ENCODE results near the gene ASTN2. TPM values are rescaled to one million over a fixed set of nuclear protein-coding genes. Genes with fewer than 3 reads are reported as not detected.

ASTN2 gene
- total RNA-seq, 1 donor from 2014 or later: 13.6 TPM

- Histone ChIP-seq H2AFZ (ENCODE audit: low read depth, low read length) (no peak overlapping the region), H4K20me1 (ENCODE audit: insufficient read depth, low read length) (no peaks in the 10 kb centered on the region), H3K79me2 (ENCODE audit: insufficient read depth, low read length) (no peaks in the 10 kb centered on the region), H3K4me3 (ENCODE audit: insufficient read depth, low read depth, low read length) (no peak overlapping the region), H3K36me3 (ENCODE audit: insufficient read depth, low read length) (no peaks in the 10 kb centered on the region), H3K27me3 (ENCODE audit: insufficient read depth, low read length) (no peaks in the 10 kb centered on the region), H3K9ac (ENCODE audit: low read length) (no peak overlapping the region), H3K27ac (ENCODE audit: low read depth, low read length) (no peak overlapping the region), H3K4me2 (ENCODE audit: low read length) (no peak overlapping the region), H3K9me3 (ENCODE audit: insufficient read depth, low read depth, low read length) (no peaks in the 10 kb centered on the region), H3K4me1 (ENCODE audit: insufficient read depth, low read length) (no peaks in the 10 kb centered on the region)
- TF ChIP-seq EZH2 (IDR thresholded peaks at IDR 0.05; ENCODE audit: insufficient read depth, low read length) (no peak), CTCF (IDR thresholded peaks at IDR 0.05; ENCODE audit: insufficient read depth, low read depth, low read length) (no peak)
- Mint-ChIP-seq H3K36me3 (ENCODE audit: low read depth, unreplicated experiment) (no peaks in the 10 kb centered on the region), H3K4me3 (ENCODE audit: unreplicated experiment) (no peak overlapping the region), H3K27ac (ENCODE audit: unreplicated experiment) (no peak overlapping the region), H3K27me3 (ENCODE audit: low read depth, unreplicated experiment) (peaks cover 6% of the 10 kb centered on the region), H3K4me1 (ENCODE audit: low read depth, unreplicated experiment) (no peaks in the 10 kb centered on the region), H3K9me3 (ENCODE audit: unreplicated experiment) (no peaks in the 10 kb centered on the region)
- no peak for FAIRE-seq
- DNase-seq (ENCODE audit: low read depth): no peak
These were observed 10.7 kb upstream of the ASTN2 start for GRCh38 chr9:117425566-117425965.

GRCh38 chr9:117424291-117424690 is 9.4 kb upstream of the ASTN2 start:
- no peak for TF ChIP-seq CTCF (IDR thresholded peaks at IDR 0.05; ENCODE audit: insufficient read depth, low read depth, low read length)
- no peak for TF ChIP-seq EZH2 (IDR thresholded peaks at IDR 0.05; ENCODE audit: insufficient read depth, low read length)

GRCh38 chr9:117418111-117418510 is 3.3 kb upstream of the ASTN2 start:
- no peak overlapping the region for H3K27ac Mint-ChIP-seq (ENCODE audit: unreplicated experiment)

More at GRCh38 chr9:117424291-117424690, 9.4 kb upstream of the ASTN2 start:
- no peaks in the 10 kb centered on the region for H3K4me1 Mint-ChIP-seq (ENCODE audit: low read depth, unreplicated experiment)
- no peaks in the 10 kb centered on the region for H3K36me3 Mint-ChIP-seq (ENCODE audit: low read depth, unreplicated experiment)
- Histone ChIP-seq H3K27me3 (ENCODE audit: insufficient read depth, low read length) (no peaks in the 10 kb centered on the region), H4K20me1 (ENCODE audit: insufficient read depth, low read length) (no peaks in the 10 kb centered on the region), H3K9ac (ENCODE audit: low read length) (no peak overlapping the region), H3K79me2 (ENCODE audit: insufficient read depth, low read length) (no peaks in the 10 kb centered on the region), H3K36me3 (ENCODE audit: insufficient read depth, low read length) (no peaks in the 10 kb centered on the region), H3K27ac (ENCODE audit: low read depth, low read length) (no peak overlapping the region), H3K4me1 (ENCODE audit: insufficient read depth, low read length) (no peaks in the 10 kb centered on the region), H2AFZ (ENCODE audit: low read depth, low read length) (no peak overlapping the region), H3K4me2 (ENCODE audit: low read length) (no peak overlapping the region), H3K9me3 (ENCODE audit: insufficient read depth, low read depth, low read length) (no peaks in the 10 kb centered on the region), H3K4me3 (ENCODE audit: insufficient read depth, low read depth, low read length) (no peak overlapping the region)
- no peak overlapping the region for H3K4me3 Mint-ChIP-seq (ENCODE audit: unreplicated experiment)
- no peak overlapping the region for H3K27ac Mint-ChIP-seq (ENCODE audit: unreplicated experiment)
- peaks cover 6% of the 10 kb centered on the region for H3K27me3 Mint-ChIP-seq (ENCODE audit: low read depth, unreplicated experiment)
- H3K9me3 Mint-ChIP-seq (ENCODE audit: unreplicated experiment): no peaks in the 10 kb centered on the region
- FAIRE-seq (no peak), DNase-seq (ENCODE audit: low read depth) (no peak)

More at GRCh38 chr9:117418111-117418510, 3.3 kb upstream of the ASTN2 start:
- H2AFZ ChIP-seq (ENCODE audit: low read depth, low read length): no peak overlapping the region
- H3K27me3 ChIP-seq (ENCODE audit: insufficient read depth, low read length): peaks cover 28% of the 10 kb centered on the region
- no peak overlapping the region for H3K27ac ChIP-seq (ENCODE audit: low read depth, low read length)
- H3K79me2 ChIP-seq (ENCODE audit: insufficient read depth, low read length): no peaks in the 10 kb centered on the region
- H3K36me3 ChIP-seq (ENCODE audit: insufficient read depth, low read length): no peaks in the 10 kb centered on the region
- H3K4me3 ChIP-seq (ENCODE audit: insufficient read depth, low read depth, low read length): no peak overlapping the region
- TF ChIP-seq EZH2 (IDR thresholded peaks at IDR 0.05; ENCODE audit: insufficient read depth, low read length) (no peak), CTCF (IDR thresholded peaks at IDR 0.05; ENCODE audit: insufficient read depth, low read depth, low read length) (no peak)
- H3K4me2 ChIP-seq (ENCODE audit: low read length): no peak overlapping the region
- FAIRE-seq (no peak), DNase-seq (ENCODE audit: low read depth) (no peak)
- H3K9ac ChIP-seq (ENCODE audit: low read length): no peak overlapping the region
- peaks cover 5% of the 10 kb centered on the region for H3K27me3 Mint-ChIP-seq (ENCODE audit: low read depth, unreplicated experiment)
- H3K4me1 ChIP-seq (ENCODE audit: insufficient read depth, low read length): no peaks in the 10 kb centered on the region
- no peaks in the 10 kb centered on the region for H3K9me3 ChIP-seq (ENCODE audit: insufficient read depth, low read depth, low read length)
- no peaks in the 10 kb centered on the region for H3K36me3 Mint-ChIP-seq (ENCODE audit: low read depth, unreplicated experiment)
- H4K20me1 ChIP-seq (ENCODE audit: insufficient read depth, low read length): no peaks in the 10 kb centered on the region
- H3K4me1 Mint-ChIP-seq (ENCODE audit: low read depth, unreplicated experiment): no peaks in the 10 kb centered on the region
- H3K9me3 Mint-ChIP-seq (ENCODE audit: unreplicated experiment): no peaks in the 10 kb centered on the region
- no peak overlapping the region for H3K4me3 Mint-ChIP-seq (ENCODE audit: unreplicated experiment)
